Measurements from ENCODE around the gene MACC1. TPM values are rescaled to one million over a fixed set of nuclear protein-coding genes. Genes with fewer than 3 reads are reported as not detected.

The MACC1 gene
- total and polyA plus RNA-seq, 2 experiments from 2014 or later = 3.4 to 13.4 TPM

GRCh38 chr7:20198260-20198659, 18.9 kb downstream of the MACC1 start:
- Histone ChIP-seq H3K27me3 (ENCODE audit: insufficient read depth) (no peaks in the 10 kb centered on the region), H3F3A (replicated peaks; ENCODE audit: low read depth) (no peaks in the 10 kb centered on the region), H3K27ac (ENCODE audit: low read depth) (no peak overlapping the region), H3K4me3 (no peak overlapping the region), H3K9me2 (ENCODE audit: insufficient read depth) (no peaks in the 10 kb centered on the region), H4K20me1 (replicated peaks; ENCODE audit: insufficient read depth) (no peaks in the 10 kb centered on the region), H3K79me2 (replicated peaks; ENCODE audit: insufficient read depth) (no peaks in the 10 kb centered on the region), H3K36me3 (ENCODE audit: insufficient read depth) (no peaks in the 10 kb centered on the region), H2AFZ (no peak overlapping the region), H3K4me1 (ENCODE audit: insufficient read depth) (peaks cover 17% of the 10 kb centered on the region), H3K4me2 (no peak overlapping the region)
- Mint-ChIP-seq H3K36me3 (ENCODE audit: low read depth) (no peaks in the 10 kb centered on the region), H3K27ac (no peak overlapping the region), H3K9me3 (no peaks in the 10 kb centered on the region), H3K27me3 (ENCODE audit: insufficient read depth, low read depth, poor library complexity) (no peaks in the 10 kb centered on the region), H3K4me3 (no peak overlapping the region), H3K4me1 (peaks cover 20% of the 10 kb centered on the region)
- TF ChIP-seq CREB1 (CRISPR knock-in tag; IDR thresholded peaks at IDR 0.05; ENCODE audit: low read depth) = no peak
- TF ChIP-seq ETS1 (IDR thresholded peaks at IDR 0.05) = no peak
- TF ChIP-seq NANOG (IDR thresholded peaks at IDR 0.05; ENCODE audit: borderline replicate concordance) = no peak
- no peak for TF ChIP-seq ZNF462 (CRISPR knock-in tag; IDR thresholded peaks at IDR 0.05)
- no peak for TF ChIP-seq JUNB (IDR thresholded peaks at IDR 0.05; ENCODE audit: unreplicated experiment)
- no peak for TF ChIP-seq ZNF331 (CRISPR knock-in tag; IDR thresholded peaks at IDR 0.05; ENCODE audit: low read depth)
- no peak for TF ChIP-seq POLR2AphosphoS5 (IDR thresholded peaks at IDR 0.05; ENCODE audit: low read depth)
- no peak for TF ChIP-seq STAT1 (IDR thresholded peaks at IDR 0.05; ENCODE audit: unreplicated experiment)
- TF ChIP-seq EZH2 (IDR thresholded peaks at IDR 0.05; ENCODE audit: low read depth, unreplicated experiment) = no peak
- TF ChIP-seq REST (IDR thresholded peaks at IDR 0.05; ENCODE audit: unreplicated experiment) = no peak
- no peak for TF ChIP-seq EZH2phosphoT487 (IDR thresholded peaks at IDR 0.05; ENCODE audit: unreplicated experiment)
- ATAC-seq = no peak
- DNase-seq (ENCODE audit: low spot score) = no peak

Measured in GM23338 (cell line).